COLO668 (cell line): ENCODE measurements around the gene ROS1.

ENCODE experiments used
- DNase-seq: peaks from one replicate; lab custom pipeline; 2025; ENCODE audit not compliant: unreplicated experiment; lab: John Stamatoyannopoulos, UW

ROS1 gene

GRCh38 chr6:117311726-117312125 lies 114.0 kb downstream of the ROS1 start:
- DNase-seq, result no peak

GRCh38 chr6:117311310-117311709 lies 114.4 kb downstream of the ROS1 start:
- no peak for DNase-seq

GRCh38 chr6:117309611-117310010 lies 116.1 kb downstream of the ROS1 start:
- DNase-seq, result no peak

GRCh38 chr6:117309069-117309468 lies 116.7 kb downstream of the ROS1 start:
- DNase-seq, result no peak

GRCh38 chr6:117307655-117308054 lies 118.1 kb downstream of the ROS1 start:
- no peak for DNase-seq

- no peak for DNase-seq
These were observed 119.4 kb downstream of the ROS1 start for GRCh38 chr6:117306227-117306790.

- DNase-seq, result no peak
These were observed 121.3 kb downstream of the ROS1 start for GRCh38 chr6:117304446-117304845.

- DNase-seq, result no peak
These were observed 122.4 kb downstream of the ROS1 start for GRCh38 chr6:117303323-117303722.

GRCh38 chr6:117298941-117299340 lies 126.8 kb downstream of the ROS1 start:
- no peak for DNase-seq

GRCh38 chr6:117290173-117290846 lies 135.4 kb downstream of the ROS1 start:
- DNase-seq, result no peak

GRCh38 chr6:117288083-117288715 lies 137.5 kb downstream of the ROS1 start:
- DNase-seq, result no peak

GRCh38 chr6:117280922-117281321 lies 144.8 kb downstream of the ROS1 start:
- no peak for DNase-seq

GRCh38 chr6:117276778-117277316 lies 148.9 kb downstream of the ROS1 start:
- no peak for DNase-seq

GRCh38 chr6:117275711-117276110 lies 150.0 kb downstream of the ROS1 start:
- DNase-seq, result no peak

- DNase-seq, result no peak
These were observed 150.5 kb downstream of the ROS1 start for GRCh38 chr6:117275205-117275604.

- DNase-seq, result no peak
These were observed 152.9 kb downstream of the ROS1 start for GRCh38 chr6:117272891-117273290.

GRCh38 chr6:117272032-117272866 lies 153.5 kb downstream of the ROS1 start:
- no peak for DNase-seq

GRCh38 chr6:117270843-117271507 lies 154.8 kb downstream of the ROS1 start:
- no peak for DNase-seq

GRCh38 chr6:117270055-117270842 lies 155.5 kb downstream of the ROS1 start:
- DNase-seq, result peak; percentile 46

GRCh38 chr6:117269638-117270054 lies 156.1 kb downstream of the ROS1 start:
- no peak for DNase-seq
